Osteoblast (primary cell): ENCODE measurements around the gene TENT5A. TPM values are rescaled to one million over a fixed set of nuclear protein-coding genes. Genes with fewer than 3 reads are reported as not detected.

Experiments
- DNase-seq: peaks from one replicate; pipeline ENCODE4 v3.0.0; 2011; ENCODE audit warnings: low spot score, mixed read lengths; ENCODE audit not compliant: insufficient read length; ENCODE audit errors: missing footprints
- H2AFZ ChIP-seq: 2 replicates; pipeline ENCODE4 v1.6.0; 2011; ENCODE audit warnings: mild to moderate bottlenecking, low read length
- H3K27ac ChIP-seq: 2 replicates; pipeline ENCODE4 v1.5.1; 2011; ENCODE audit warnings: mild to moderate bottlenecking, low read depth, low read length, moderate library complexity
- H3K27me3 ChIP-seq: 2 replicates; pipeline ENCODE4 v1.6.0; 2012; ENCODE audit warnings: mild to moderate bottlenecking, control low read depth, inconsistent platforms, low read length, moderate library complexity; ENCODE audit not compliant: insufficient read depth
- H3K36me3 ChIP-seq: 2 replicates; pipeline ENCODE4 v1.5.1; 2011; ENCODE audit warnings: mild to moderate bottlenecking, low read length, control low read depth, moderate library complexity; ENCODE audit not compliant: insufficient read depth
- H3K4me1 ChIP-seq: 2 replicates; pipeline ENCODE4 v1.5.1; 2011; ENCODE audit warnings: mild to moderate bottlenecking, low read length, control low read depth, moderate library complexity; ENCODE audit not compliant: insufficient read depth
- H3K4me2 ChIP-seq: 2 replicates; pipeline ENCODE4 v1.6.0; 2011; ENCODE audit warnings: mild to moderate bottlenecking, low read length; ENCODE audit not compliant: insufficient read depth
- H3K4me3 ChIP-seq: fragments of 200-600 bp; sonication (generic); 3 replicates; pipeline ENCODE4 v1.5.1; 2012; ENCODE audit warnings: mild to moderate bottlenecking, low read length, inconsistent platforms; ENCODE audit not compliant: insufficient read depth
- H3K79me2 ChIP-seq: 2 replicates; pipeline ENCODE4 v1.6.0; 2012; ENCODE audit warnings: mild to moderate bottlenecking, low read length, control low read depth, inconsistent platforms; ENCODE audit not compliant: insufficient read depth
- H3K9me3 ChIP-seq: 2 replicates; pipeline ENCODE4 v1.5.1; 2011; ENCODE audit warnings: low read depth, low read length, control low read depth
- H4K20me1 ChIP-seq: 2 replicates; pipeline ENCODE4 v1.6.0; 2012; ENCODE audit warnings: mild to moderate bottlenecking, low read length, control low read depth; ENCODE audit not compliant: insufficient read depth
- CTCF ChIP-seq: IDR thresholded peaks from 2 replicates; pipeline ENCODE4 v1.5.1; 2011; ENCODE audit warnings: mild to moderate bottlenecking, low read depth, low read length, moderate library complexity; ENCODE audit errors: extremely low read depth
- total RNA-seq: library from RNA; depleted of rRNA; stranded (reverse); fragments of >200 nt; gene quantifications from 2 replicates; pipeline ENCODE4 v1.2.3, GENCODE V29; 2012

TENT5A gene
- total RNA-seq, 1 donor, result 82.9 TPM

- no peaks in the 10 kb centered on the region for H4K20me1 ChIP-seq
- no peaks in the 10 kb centered on the region for H3K27me3 ChIP-seq
- no peak overlapping the region for H3K4me2 ChIP-seq
- H3K36me3 ChIP-seq, result no peaks in the 10 kb centered on the region
- no peak for TF ChIP-seq CTCF
- H2AFZ ChIP-seq, result no peak overlapping the region
- no peaks in the 10 kb centered on the region for H3K4me1 ChIP-seq
- no peaks in the 10 kb centered on the region for H3K79me2 ChIP-seq
- H3K4me3 ChIP-seq, result no peak overlapping the region
- H3K27ac ChIP-seq, result no peak overlapping the region
- DNase-seq, result no peak
- H3K9me3 ChIP-seq, result no peaks in the 10 kb centered on the region
Measured at GRCh38 chr6:81734500-81735150, 17.9 kb downstream of the TENT5A start.

- Histone ChIP-seq H2AFZ (no peak overlapping the region), H3K27me3 (no peaks in the 10 kb centered on the region), H3K4me3 (no peak overlapping the region), H3K4me2 (no peak overlapping the region), H3K27ac (no peak overlapping the region), H3K4me1 (no peaks in the 10 kb centered on the region), H3K79me2 (no peaks in the 10 kb centered on the region), H3K36me3 (no peaks in the 10 kb centered on the region), H3K9me3 (no peaks in the 10 kb centered on the region), H4K20me1 (no peaks in the 10 kb centered on the region)
- no peak for DNase-seq
- TF ChIP-seq CTCF, result no peak
Measured at GRCh38 chr6:81734081-81734480, 18.4 kb downstream of the TENT5A start.

DNA sequence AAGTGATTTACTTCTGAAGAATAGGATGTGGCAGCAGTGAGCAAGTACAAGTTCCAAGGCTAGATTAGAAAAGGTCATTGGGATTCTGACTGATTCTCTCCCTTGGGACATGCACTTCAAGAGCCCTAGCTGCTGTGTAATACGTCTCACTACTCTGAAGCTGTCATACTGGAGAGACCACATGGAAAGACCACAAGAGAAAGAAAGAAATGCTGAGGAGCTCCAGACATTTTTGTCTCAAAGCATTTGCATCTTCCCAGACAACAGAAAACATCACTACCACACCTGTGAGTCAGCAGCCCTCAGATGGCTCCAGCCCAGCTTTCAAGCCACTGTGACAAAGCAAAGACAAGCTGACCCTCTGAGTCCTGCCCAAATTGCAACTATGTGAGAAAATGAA is 20.7 kb downstream of the TENT5A start:
- H3K9me3 ChIP-seq, result no peaks in the 10 kb centered on the region
- H3K4me3 ChIP-seq, result no peak overlapping the region
- H3K27ac ChIP-seq, result no peak overlapping the region
- H3K4me1 ChIP-seq, result no peaks in the 10 kb centered on the region
- no peak overlapping the region for H3K4me2 ChIP-seq
- no peak for DNase-seq
- no peaks in the 10 kb centered on the region for H3K36me3 ChIP-seq
- H4K20me1 ChIP-seq, result no peaks in the 10 kb centered on the region
- no peaks in the 10 kb centered on the region for H3K79me2 ChIP-seq
- no peaks in the 10 kb centered on the region for H3K27me3 ChIP-seq
- no peak overlapping the region for H2AFZ ChIP-seq
- TF ChIP-seq CTCF, result no peak

GRCh38 chr6:81727876-81728517 is 24.5 kb downstream of the TENT5A start:
- DNase-seq, result no peak
- no peaks in the 10 kb centered on the region for H3K36me3 ChIP-seq
- H3K4me1 ChIP-seq, result no peaks in the 10 kb centered on the region
- no peak overlapping the region for H3K27ac ChIP-seq
- H2AFZ ChIP-seq, result no peak overlapping the region
- no peaks in the 10 kb centered on the region for H3K9me3 ChIP-seq
- H3K4me2 ChIP-seq, result no peak overlapping the region
- no peaks in the 10 kb centered on the region for H3K27me3 ChIP-seq
- TF ChIP-seq CTCF, result no peak
- no peaks in the 10 kb centered on the region for H3K79me2 ChIP-seq
- H3K4me3 ChIP-seq, result no peak overlapping the region
- H4K20me1 ChIP-seq, result no peaks in the 10 kb centered on the region
